GM12875 (cell line): ENCODE results near the gene DNAJB6.

Source experiments
- H3K4me3 ChIP-seq: one replicate; pipeline ENCODE4 v1.5.1; 2011; ENCODE audit warnings: low read depth, low read length, control low read depth
- TF ChIP-seq, protein P1 (sequence below): IDR thresholded peaks from 2 replicates; pipeline ENCODE4 v1.5.1; 2011; ENCODE audit warnings: low read depth, mild to moderate bottlenecking, control low read depth, inconsistent platforms, low read length, moderate library complexity, borderline replicate concordance; ENCODE audit not compliant: insufficient read depth

The DNAJB6 gene

DNA sequence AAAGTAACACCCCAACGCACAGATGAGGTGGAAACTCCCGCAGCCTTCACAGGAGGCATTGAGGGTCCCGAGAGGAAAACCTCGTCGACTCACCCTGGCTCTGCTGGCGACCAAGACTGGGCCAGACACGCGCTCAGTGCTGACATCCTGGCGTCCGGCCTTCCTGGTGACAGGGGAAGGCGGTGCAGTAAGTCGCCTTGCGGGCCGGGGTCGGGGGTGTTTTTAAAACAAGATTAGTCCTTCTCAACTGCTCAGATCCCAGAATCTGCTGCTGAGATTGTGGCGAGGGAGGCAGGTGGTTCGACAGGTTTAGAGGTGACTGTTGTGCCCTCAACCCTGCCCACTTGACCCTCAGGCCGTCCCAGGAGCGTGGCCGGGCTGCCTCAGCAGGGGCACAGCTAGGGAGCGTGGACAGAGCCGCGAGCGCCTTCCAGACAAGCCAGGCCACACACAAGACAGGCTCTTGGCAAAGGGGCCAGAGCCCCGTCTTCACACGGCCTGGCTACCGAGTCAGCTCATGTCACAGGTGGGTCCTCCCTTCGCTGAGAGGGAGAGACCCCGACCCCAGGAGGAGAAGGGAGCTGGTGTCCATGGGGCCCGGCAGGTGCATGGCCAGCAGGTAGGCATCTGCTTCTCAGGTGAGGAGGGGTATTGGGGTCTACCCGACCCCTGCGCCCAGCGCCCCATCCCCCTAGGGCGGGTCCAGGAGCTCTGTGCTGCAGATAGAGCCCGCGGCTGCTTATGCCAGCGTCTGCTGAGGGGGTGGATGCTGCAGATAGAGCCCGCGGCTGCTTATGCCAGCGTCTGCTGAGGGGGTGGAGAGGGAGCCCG, 81.6 kb downstream of the DNAJB6 start:
- H3K4me3 ChIP-seq = no peak overlapping the region
- TF ChIP-seq, protein P1, sequence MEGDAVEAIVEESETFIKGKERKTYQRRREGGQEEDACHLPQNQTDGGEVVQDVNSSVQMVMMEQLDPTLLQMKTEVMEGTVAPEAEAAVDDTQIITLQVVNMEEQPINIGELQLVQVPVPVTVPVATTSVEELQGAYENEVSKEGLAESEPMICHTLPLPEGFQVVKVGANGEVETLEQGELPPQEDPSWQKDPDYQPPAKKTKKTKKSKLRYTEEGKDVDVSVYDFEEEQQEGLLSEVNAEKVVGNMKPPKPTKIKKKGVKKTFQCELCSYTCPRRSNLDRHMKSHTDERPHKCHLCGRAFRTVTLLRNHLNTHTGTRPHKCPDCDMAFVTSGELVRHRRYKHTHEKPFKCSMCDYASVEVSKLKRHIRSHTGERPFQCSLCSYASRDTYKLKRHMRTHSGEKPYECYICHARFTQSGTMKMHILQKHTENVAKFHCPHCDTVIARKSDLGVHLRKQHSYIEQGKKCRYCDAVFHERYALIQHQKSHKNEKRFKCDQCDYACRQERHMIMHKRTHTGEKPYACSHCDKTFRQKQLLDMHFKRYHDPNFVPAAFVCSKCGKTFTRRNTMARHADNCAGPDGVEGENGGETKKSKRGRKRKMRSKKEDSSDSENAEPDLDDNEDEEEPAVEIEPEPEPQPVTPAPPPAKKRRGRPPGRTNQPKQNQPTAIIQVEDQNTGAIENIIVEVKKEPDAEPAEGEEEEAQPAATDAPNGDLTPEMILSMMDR = no peak

GRCh38 chr7:157419035-157419293, 82.2 kb downstream of the DNAJB6 start:
- no peak overlapping the region for H3K4me3 ChIP-seq
- TF ChIP-seq, protein P1 = no peak

GRCh38 chr7:157422279-157422678, 85.5 kb downstream of the DNAJB6 start:
- TF ChIP-seq, protein P1 = no peak
- no peak overlapping the region for H3K4me3 ChIP-seq

DNA sequence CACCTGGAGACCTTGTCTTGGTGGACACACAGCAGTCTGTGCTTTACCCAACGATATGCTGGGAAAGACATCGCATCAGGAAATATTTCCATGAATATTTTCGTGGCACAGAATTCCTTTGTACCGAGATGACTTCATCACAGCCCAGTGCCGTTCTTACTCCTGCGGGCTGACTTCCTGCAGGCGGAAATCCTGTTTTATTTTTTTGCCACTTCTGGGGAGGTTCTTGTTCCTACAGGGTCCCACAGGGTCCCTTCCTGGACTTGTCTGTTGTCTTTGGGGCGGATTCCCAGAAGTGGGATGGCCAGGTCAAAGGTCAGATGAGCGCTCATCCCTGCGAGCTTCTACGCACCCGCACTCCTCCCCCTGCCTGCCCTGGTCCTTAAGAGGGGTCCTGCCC, 86.5 kb downstream of the DNAJB6 start:
- no peak overlapping the region for H3K4me3 ChIP-seq
- TF ChIP-seq, protein P1 = no peak

DNA sequence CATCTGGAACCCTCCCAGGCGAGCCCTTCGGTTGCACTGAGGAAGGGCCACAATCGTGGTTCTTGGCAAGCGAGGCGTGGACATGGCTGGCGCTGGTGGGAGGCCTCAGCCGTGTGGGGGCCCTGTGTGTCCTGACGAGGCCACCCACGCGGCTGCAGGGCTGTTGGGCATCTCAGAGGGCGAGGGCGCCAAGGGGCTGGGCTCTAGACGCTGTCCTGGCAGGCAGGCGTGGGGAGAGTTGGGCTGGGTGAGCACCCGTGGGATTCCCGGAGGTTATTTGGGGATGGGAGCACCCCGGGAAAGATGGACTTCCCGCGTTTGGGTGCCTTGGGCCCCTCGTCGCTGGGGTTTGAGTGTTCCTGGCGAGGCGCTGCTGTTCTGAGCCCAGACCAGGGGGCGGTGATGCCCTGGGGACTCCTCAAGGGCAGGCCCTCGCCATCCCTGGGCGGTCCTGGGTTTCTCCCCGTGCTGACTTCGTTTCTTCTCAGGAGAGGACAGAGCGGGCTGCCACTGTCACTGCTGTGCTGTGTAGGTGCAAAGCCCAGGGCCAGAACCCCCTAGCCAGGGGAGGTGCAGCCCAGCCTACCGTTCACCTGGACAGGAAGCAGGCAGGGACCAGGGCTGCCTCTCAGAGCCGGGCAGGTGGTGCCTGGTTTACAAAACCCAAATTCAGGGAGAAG, 87.2 kb downstream of the DNAJB6 start:
- TF ChIP-seq, protein P1 = no peak
- H3K4me3 ChIP-seq = no peak overlapping the region

- TF ChIP-seq, protein P1 = no peak
- no peak overlapping the region for H3K4me3 ChIP-seq
Measured at GRCh38 chr7:157425137-157425731, 88.4 kb downstream of the DNAJB6 start.
